ENCODE data around the gene TMEM164. TPM values are rescaled to one million over a fixed set of nuclear protein-coding genes. Genes with fewer than 3 reads are reported as not detected.
"Not testable (repeated sequence)": the region's sequence is repeated elsewhere in the genome, so short reads cannot be mapped to it uniquely, and the experiment has no call there.

TMEM164 gene
- total RNA-seq, 2 experiments from 2014 or later, result 10.9 to 11.5 TPM

- intact Hi-C loops (cut with micrococcal nuclease), result no loop called here
- ATAC-seq (no peak), DNase-seq (no peak)
- H3K27ac Mint-ChIP-seq, result no peak overlapping the region
- POLR2A ChIA-PET, result no interaction called here
- H3K9me3 Mint-ChIP-seq, result no peaks in the 10 kb centered on the region
- no peak overlapping the region for H3K4me3 Mint-ChIP-seq
- no peaks in the 10 kb centered on the region for H3K27me3 Mint-ChIP-seq
- no peaks in the 10 kb centered on the region for H3K36me3 Mint-ChIP-seq (ENCODE audit: low read depth)
- CTCF ChIA-PET, result no interaction called here
- TF ChIP-seq, protein P1, sequence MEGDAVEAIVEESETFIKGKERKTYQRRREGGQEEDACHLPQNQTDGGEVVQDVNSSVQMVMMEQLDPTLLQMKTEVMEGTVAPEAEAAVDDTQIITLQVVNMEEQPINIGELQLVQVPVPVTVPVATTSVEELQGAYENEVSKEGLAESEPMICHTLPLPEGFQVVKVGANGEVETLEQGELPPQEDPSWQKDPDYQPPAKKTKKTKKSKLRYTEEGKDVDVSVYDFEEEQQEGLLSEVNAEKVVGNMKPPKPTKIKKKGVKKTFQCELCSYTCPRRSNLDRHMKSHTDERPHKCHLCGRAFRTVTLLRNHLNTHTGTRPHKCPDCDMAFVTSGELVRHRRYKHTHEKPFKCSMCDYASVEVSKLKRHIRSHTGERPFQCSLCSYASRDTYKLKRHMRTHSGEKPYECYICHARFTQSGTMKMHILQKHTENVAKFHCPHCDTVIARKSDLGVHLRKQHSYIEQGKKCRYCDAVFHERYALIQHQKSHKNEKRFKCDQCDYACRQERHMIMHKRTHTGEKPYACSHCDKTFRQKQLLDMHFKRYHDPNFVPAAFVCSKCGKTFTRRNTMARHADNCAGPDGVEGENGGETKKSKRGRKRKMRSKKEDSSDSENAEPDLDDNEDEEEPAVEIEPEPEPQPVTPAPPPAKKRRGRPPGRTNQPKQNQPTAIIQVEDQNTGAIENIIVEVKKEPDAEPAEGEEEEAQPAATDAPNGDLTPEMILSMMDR (IDR thresholded peaks at IDR 0.05), result no peak
- no peaks in the 10 kb centered on the region for H3K4me1 Mint-ChIP-seq (ENCODE audit: low read depth)
These were observed 38.5 kb upstream of the TMEM164 start for GRCh38 chrX:109964390-109964789.

DNA sequence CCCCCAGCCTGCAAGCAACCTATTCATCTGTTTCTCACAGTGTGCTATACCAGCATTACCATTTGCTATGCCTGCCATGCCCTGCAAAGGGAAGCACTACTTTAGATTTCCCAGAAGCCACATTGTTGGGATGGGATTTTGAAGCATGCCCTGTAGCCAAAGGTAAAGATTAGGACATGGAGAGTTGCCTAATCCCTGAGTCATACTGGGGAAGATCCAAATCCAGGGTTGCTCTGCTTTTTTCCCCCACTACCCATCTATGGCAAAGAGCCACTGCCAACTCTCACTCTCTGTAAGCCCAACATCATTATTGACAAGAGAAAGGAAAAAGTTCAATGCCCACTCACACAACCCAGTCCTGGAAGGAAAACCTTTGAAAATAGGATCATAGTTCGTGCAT, 36.7 kb upstream of the TMEM164 start:
- intact Hi-C loops (cut with micrococcal nuclease), result no loop called here
- Mint-ChIP-seq H3K4me1 (ENCODE audit: low read depth) (no peaks in the 10 kb centered on the region), H3K36me3 (ENCODE audit: low read depth) (no peaks in the 10 kb centered on the region), H3K27me3 (no peaks in the 10 kb centered on the region), H3K4me3 (no peak overlapping the region), H3K27ac (no peak overlapping the region), H3K9me3 (no peaks in the 10 kb centered on the region)
- no peak for ATAC-seq
- ChIA-PET POLR2A (no interaction called here), CTCF (no interaction called here)
- DNase-seq, result no peak
- TF ChIP-seq, protein P1 (IDR thresholded peaks at IDR 0.05), result no peak

GRCh38 chrX:109967156-109967555, 35.8 kb upstream of the TMEM164 start:
- DNase-seq, result no peak
- POLR2A ChIA-PET, result no interaction called here
- TF ChIP-seq, protein P1 (IDR thresholded peaks at IDR 0.05), result no peak
- intact Hi-C loops (cut with micrococcal nuclease), result no loop called here
- Mint-ChIP-seq H3K4me3 (no peak overlapping the region), H3K36me3 (ENCODE audit: low read depth) (no peaks in the 10 kb centered on the region), H3K9me3 (no peaks in the 10 kb centered on the region), H3K27ac (no peak overlapping the region), H3K4me1 (ENCODE audit: low read depth) (no peaks in the 10 kb centered on the region), H3K27me3 (no peaks in the 10 kb centered on the region)
- CTCF ChIA-PET, result no interaction called here
- ATAC-seq, result no peak

DNA sequence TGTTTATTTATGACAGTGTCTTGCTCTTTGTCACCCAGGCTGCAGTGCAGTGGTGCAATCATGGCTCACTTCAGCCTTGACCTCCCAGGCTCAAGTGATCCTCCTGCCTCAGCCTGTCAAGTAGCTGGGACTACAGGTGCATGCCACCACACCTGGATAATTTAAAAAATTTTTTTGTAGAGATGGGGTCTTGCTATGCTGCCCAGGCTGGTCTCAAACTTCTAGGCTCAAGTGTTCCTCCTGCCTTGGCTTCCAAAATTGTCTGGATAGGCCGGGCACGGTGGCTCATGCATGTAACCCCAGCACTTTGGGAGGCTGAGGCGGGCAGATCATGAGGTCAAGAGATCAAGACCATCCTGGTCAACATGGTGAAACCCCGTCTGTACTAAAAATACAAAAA, 32.1 kb upstream of the TMEM164 start:
- DNase-seq; POLR2A ChIA-PET; H3K27me3 Mint-ChIP-seq; H3K9me3 Mint-ChIP-seq; H3K4me3 Mint-ChIP-seq; ATAC-seq; H3K4me1 Mint-ChIP-seq (ENCODE audit: low read depth); H3K36me3 Mint-ChIP-seq (ENCODE audit: low read depth); CTCF ChIA-PET; H3K27ac Mint-ChIP-seq; intact Hi-C loops (cut with micrococcal nuclease): not testable (repeated sequence)

GRCh38 chrX:109974906-109975655, 27.8 kb upstream of the TMEM164 start:
- ATAC-seq, result peak; percentile 78
- intact Hi-C loops (cut with micrococcal nuclease), result no loop called here
- TF ChIP-seq, protein P1 (IDR thresholded peaks at IDR 0.05), result no peak
- ChIA-PET CTCF (no interaction called here), POLR2A (interaction anchor here (1.0 kb wide), 1 partner anchor 28 kb away, joined by 3 read pairs; the partner anchor contains the start of gene TMEM164)
- Mint-ChIP-seq H3K36me3 (ENCODE audit: low read depth) (no peaks in the 10 kb centered on the region), H3K27me3 (peaks cover 5% of the 10 kb centered on the region), H3K4me1 (ENCODE audit: low read depth) (peaks cover 10% of the 10 kb centered on the region), H3K27ac (peak overlapping the region; percentile 42), H3K9me3 (no peaks in the 10 kb centered on the region), H3K4me3 (no peak overlapping the region)
- peak; percentile 4 for DNase-seq

DNA sequence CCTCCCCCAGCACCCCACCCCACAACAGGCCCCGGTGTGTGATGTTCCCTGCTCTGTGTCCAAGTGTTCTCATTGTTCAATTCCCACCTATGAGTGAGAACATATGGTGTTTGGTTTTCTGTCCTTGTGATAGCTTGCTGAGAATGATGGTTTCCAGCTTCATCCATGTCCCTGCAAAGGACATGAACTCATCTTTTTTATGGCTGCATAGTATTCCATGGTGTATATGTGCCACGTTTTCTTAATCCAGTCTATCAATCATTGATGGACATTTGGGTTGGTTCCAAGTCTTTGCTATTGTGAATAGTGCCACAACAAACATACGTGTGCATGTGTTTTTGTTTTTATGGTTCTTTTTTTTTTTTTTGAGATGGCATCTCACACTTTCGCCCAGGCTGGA, 17.7 kb upstream of the TMEM164 start:
- DNase-seq; POLR2A ChIA-PET; H3K27me3 Mint-ChIP-seq; H3K9me3 Mint-ChIP-seq; ATAC-seq; intact Hi-C loops (cut with micrococcal nuclease); H3K27ac Mint-ChIP-seq; H3K4me3 Mint-ChIP-seq; H3K36me3 Mint-ChIP-seq (ENCODE audit: low read depth); CTCF ChIA-PET: not testable (repeated sequence)
- peaks cover 10% of the 10 kb centered on the region for H3K4me1 Mint-ChIP-seq (ENCODE audit: low read depth)

Data from activated CD8-positive, alpha-beta T cell treated with anti-CD3 and anti-CD28 coated beads for 36 hours (primary cell).